Left ventricle myocardium inferior (tissue), 1 donor: ENCODE measurements around the gene HOXB3. TPM values are rescaled to one million over a fixed set of nuclear protein-coding genes. Genes with fewer than 3 reads are reported as not detected.

Source experiments
- DNase-seq: peaks from one replicate; pipeline ENCODE4 v3.0.0-alpha.2; 2020
- H3K27ac ChIP-seq: fragments of 200-600 bp; replicated peaks from 2 replicates; pipeline ENCODE4 v1.8.0; 2021
- H3K27me3 ChIP-seq: fragments of 200-600 bp; 2 replicates; pipeline ENCODE4 v1.8.0; 2021; ENCODE audit warnings: low read depth
- H3K36me3 ChIP-seq: fragments of 200-600 bp; 2 replicates; pipeline ENCODE4 v1.8.0; 2021
- H3K4me1 ChIP-seq: fragments of 200-600 bp; 2 replicates; pipeline ENCODE4 v1.8.0; 2021
- H3K4me3 ChIP-seq: fragments of 200-600 bp; 2 replicates; pipeline ENCODE4 v1.8.0; 2021; ENCODE audit warnings: mild to moderate bottlenecking, moderate library complexity
- H3K9me3 ChIP-seq: fragments of 200-600 bp; replicated peaks from 2 replicates; pipeline ENCODE4 v1.8.0; 2021
- CTCF ChIP-seq: fragments of 200-600 bp; IDR thresholded peaks from 2 replicates; pipeline ENCODE4 v1.8.0; 2021; ENCODE audit warnings: antibody characterized with exemption, mild to moderate bottlenecking, borderline replicate concordance
- intact Hi-C: fragments of 100-400 bp; cut with micrococcal nuclease; formaldehyde crosslinking; loops from one replicate; pipeline ENCODE4 v1.11.0; 2022
- total RNA-seq: library from RNA; stranded (reverse); fragmentation: NEBNext Ultra II Directional; extraction: Animal tissue kit (Norgen Biotek cat#: 25700); gene quantifications from one replicate; pipeline ENCODE4 v1.2.1, GENCODE V29; 2021
- donor health status: DM: no; HTN: yes; CAD: no; lungs with severe emphysema.

The HOXB3 gene
- total RNA-seq, 1 donor from 2014 or later: 0.91 TPM

- Histone ChIP-seq H3K27me3 (peaks cover 100% of the 10 kb centered on the region), H3K4me3 (no peak overlapping the region), H3K27ac (no peak overlapping the region), H3K4me1 (peaks cover 38% of the 10 kb centered on the region), H3K36me3 (no peaks in the 10 kb centered on the region), H3K9me3 (no peaks in the 10 kb centered on the region)
- no peak for TF ChIP-seq CTCF
- intact Hi-C loops: no loop called here
- DNase-seq: no peak
Measured at GRCh38 chr17:48594538-48595277, 4.7 kb upstream of the HOXB3 start.

GRCh38 chr17:48593840-48594537 is 3.9 kb upstream of the HOXB3 start:
- peak; percentile 85 for TF ChIP-seq CTCF
- no peak overlapping the region for H3K27ac ChIP-seq
- no peaks in the 10 kb centered on the region for H3K36me3 ChIP-seq
- DNase-seq: peak; percentile 65
- peaks cover 38% of the 10 kb centered on the region for H3K4me1 ChIP-seq
- H3K27me3 ChIP-seq: peaks cover 100% of the 10 kb centered on the region
- H3K9me3 ChIP-seq: no peaks in the 10 kb centered on the region
- intact Hi-C loops: no loop called here
- H3K4me3 ChIP-seq: peak overlapping the region; percentile 53

GRCh38 chr17:48593126-48593829 is 3.2 kb upstream of the HOXB3 start, which contains the start of gene HOXB5:
HOXB5 (minus strand) TSS chr17:48593779; CDS start chr17:48593682, 97 bp downstream.
- Histone ChIP-seq H3K36me3 (no peaks in the 10 kb centered on the region), H3K9me3 (no peaks in the 10 kb centered on the region), H3K4me3 (peak within 1 kb of the TSS; percentile 53), H3K27me3 (peaks cover 100% of the 10 kb centered on the region), H3K27ac (no peak within 1 kb of the TSS), H3K4me1 (peaks cover 36% of the 10 kb centered on the region)
- intact Hi-C loops: no loop called here
- no peak for DNase-seq
- TF ChIP-seq CTCF: no peak

- no peak for DNase-seq
- Histone ChIP-seq H3K9me3 (no peaks in the 10 kb centered on the region), H3K36me3 (no peaks in the 10 kb centered on the region), H3K4me1 (peaks cover 29% of the 10 kb centered on the region), H3K4me3 (peak overlapping the region; percentile 53), H3K27me3 (peaks cover 100% of the 10 kb centered on the region), H3K27ac (no peak overlapping the region)
- no peak for TF ChIP-seq CTCF
- intact Hi-C loops: no loop called here
Measured at GRCh38 chr17:48592577-48592976, 2.5 kb upstream of the HOXB3 start.

GRCh38 chr17:48592057-48592514 is 2.0 kb upstream of the HOXB3 start:
- no peak for TF ChIP-seq CTCF
- Histone ChIP-seq H3K27me3 (peaks cover 100% of the 10 kb centered on the region), H3K9me3 (no peaks in the 10 kb centered on the region), H3K4me1 (peaks cover 24% of the 10 kb centered on the region), H3K27ac (no peak overlapping the region), H3K4me3 (peak overlapping the region; percentile 53), H3K36me3 (no peaks in the 10 kb centered on the region)
- DNase-seq: no peak
- intact Hi-C loops: no loop called here
